Urinary bladder (tissue), 4 donors: ENCODE measurements around the gene RUFY3. TPM values are rescaled to one million over a fixed set of nuclear protein-coding genes. Genes with fewer than 3 reads are reported as not detected.
"Not testable (repeated sequence)": the region's sequence is repeated elsewhere in the genome, so short reads cannot be mapped to it uniquely, and the experiment has no call there.

Source experiments
- DNase-seq: peaks from one replicate; pipeline ENCODE4 v3.0.0-alpha.2; 2015; ENCODE audit errors: extremely low spot score
- H3K27ac ChIP-seq: one replicate; pipeline ENCODE4 v1.5.1; 2013; ENCODE audit warnings: low read depth, mild to moderate bottlenecking, moderate library complexity
- H3K36me3 ChIP-seq: one replicate; pipeline ENCODE4 v1.6.1; 2013; ENCODE audit warnings: mild to moderate bottlenecking, moderate library complexity; ENCODE audit not compliant: insufficient read depth
- H3K4me1 ChIP-seq: one replicate; pipeline ENCODE4 v1.6.1; 2013; ENCODE audit warnings: mild to moderate bottlenecking, moderate library complexity; ENCODE audit not compliant: insufficient read depth
- H3K4me3 ChIP-seq: one replicate; pipeline ENCODE4 v1.5.1; 2013; ENCODE audit warnings: low read depth, low read length
- WGBS: extraction: QIAGEN DNeasy Blood & Tissue Kit; methylation state at CpG from one replicate; pipeline ENCODE4 v1.1.7; 2013; 5-methylcytosine and 5-hydroxymethylcytosine counted together
- polyA plus RNA-seq: library from polyadenylated mRNA; stranded (reverse); fragments of 200-250 nt; gene quantifications from one replicate; pipeline ENCODE4 v1.2.3, GENCODE V29; 2013
- total RNA-seq: library from RNA; depleted of rRNA; stranded (reverse); fragments of >200 nt; gene quantifications from one replicate; pipeline ENCODE4 v1.2.3, GENCODE V29; 2014
- donor health status: healthy with polysubstance abuse.
- donor health status: healthy.

RUFY3 gene
- total RNA-seq (137 TPM), polyA plus RNA-seq (23.6 TPM)

DNA sequence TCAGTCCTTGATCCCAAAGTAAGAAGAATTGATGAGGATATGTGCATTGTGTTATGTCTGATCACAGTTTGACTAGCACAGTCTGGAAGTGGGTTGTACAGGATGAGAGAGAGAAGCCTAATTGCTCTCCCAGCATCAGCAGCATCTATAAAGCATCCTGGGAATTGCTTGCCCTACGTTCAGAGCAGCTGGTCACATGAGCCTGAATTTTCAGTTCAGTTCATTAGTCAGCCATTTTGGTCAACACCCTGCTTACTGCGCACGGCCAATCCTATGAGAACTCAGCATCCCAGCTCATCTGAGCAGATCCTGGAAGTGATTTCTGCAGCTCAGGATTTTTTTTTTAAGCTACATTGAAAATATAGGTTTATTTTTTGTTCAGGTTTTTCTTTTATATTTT is at the start of gene RUFY3:
Gene RUFY3, plus strand, starts transcription at position 218 of the 400 bp plus-strand sequence. CDS start 610 bp downstream, outside the sequence.
- no peaks in the 10 kb centered on the region for H3K4me1 ChIP-seq
- peak within 1 kb of the TSS; percentile 33 for H3K4me3 ChIP-seq
- no peak for DNase-seq
- H3K27ac ChIP-seq = no peak within 1 kb of the TSS
- H3K36me3 ChIP-seq = no peaks in the 10 kb centered on the region
- 24% methylated on average over 3 of the region's 3 CpGs for WGBS

DNA sequence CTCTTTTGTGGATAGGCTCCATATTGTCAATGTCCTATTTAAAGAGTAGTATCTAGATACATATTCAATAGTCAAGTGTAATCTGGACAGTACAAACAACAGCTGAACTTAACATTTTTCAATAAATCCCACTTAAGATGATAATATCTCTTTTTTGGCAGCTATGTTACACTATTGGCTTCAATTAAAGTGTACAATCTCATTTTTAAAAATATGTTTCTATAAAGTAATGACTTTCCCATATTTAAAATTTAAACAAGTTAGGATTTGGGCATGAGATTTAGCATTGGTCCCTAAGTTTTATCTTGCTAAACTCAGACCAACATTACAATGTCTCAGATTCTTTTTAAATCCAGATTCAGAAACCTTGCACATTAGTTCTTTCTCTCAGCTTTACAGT is 47.6 kb upstream of the RUFY3 start:
- Histone ChIP-seq H3K36me3 (no peaks in the 10 kb centered on the region), H3K4me3 (no peak overlapping the region), H3K4me1 (no peaks in the 10 kb centered on the region), H3K27ac (no peak overlapping the region)
- no peak for DNase-seq

- H3K4me1 ChIP-seq = no peaks in the 10 kb centered on the region
- H3K27ac ChIP-seq = no peak overlapping the region
- H3K36me3 ChIP-seq = no peaks in the 10 kb centered on the region
- no peak overlapping the region for H3K4me3 ChIP-seq
- DNase-seq = no peak
- WGBS = 23% methylated on average over 1 of the region's 1 CpG
These were observed 47.0 kb upstream of the RUFY3 start for GRCh38 chr4:70674731-70675130.

- DNase-seq = no peak
- H3K4me1 ChIP-seq = no peaks in the 10 kb centered on the region
- 92% methylated on average over 6 of the region's 6 CpGs for WGBS
- no peak overlapping the region for H3K27ac ChIP-seq
- no peaks in the 10 kb centered on the region for H3K36me3 ChIP-seq
- no peak overlapping the region for H3K4me3 ChIP-seq
These were observed 45.1 kb upstream of the RUFY3 start for GRCh38 chr4:70676554-70677090.

- no peak overlapping the region for H3K4me3 ChIP-seq
- no peaks in the 10 kb centered on the region for H3K36me3 ChIP-seq
- no peak overlapping the region for H3K27ac ChIP-seq
- WGBS = 94% methylated on average over 1 of the region's 1 CpG
- no peak for DNase-seq
- H3K4me1 ChIP-seq = no peaks in the 10 kb centered on the region
These were observed 43.3 kb upstream of the RUFY3 start for GRCh38 chr4:70678383-70678999.

GRCh38 chr4:70680934-70681333 is 40.8 kb upstream of the RUFY3 start:
- Histone ChIP-seq H3K36me3 (no peaks in the 10 kb centered on the region), H3K4me1 (no peaks in the 10 kb centered on the region), H3K27ac (no peak overlapping the region), H3K4me3 (no peak overlapping the region)
- no peak for DNase-seq

DNA sequence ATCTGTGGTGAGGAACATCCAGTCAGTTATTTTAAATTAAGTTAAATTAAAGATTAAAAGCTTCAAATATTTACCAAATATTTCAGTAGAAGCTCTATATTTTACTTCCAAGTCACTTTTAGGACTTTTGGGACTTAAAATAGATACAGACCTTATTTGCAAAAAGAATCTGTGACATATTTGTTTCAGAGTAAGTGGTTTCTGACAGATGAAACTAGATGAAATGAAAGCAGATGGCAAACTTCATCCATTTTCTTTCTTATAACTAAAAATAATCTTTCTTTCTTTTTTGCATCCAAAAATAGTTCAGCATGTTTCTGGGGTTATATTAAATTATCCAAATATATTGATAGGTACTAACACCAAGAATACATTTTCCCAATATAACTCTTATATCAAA is 40.1 kb upstream of the RUFY3 start:
- Histone ChIP-seq H3K4me3 (no peak overlapping the region), H3K36me3 (no peaks in the 10 kb centered on the region), H3K27ac (no peak overlapping the region)

GRCh38 chr4:70682142-70682541 is 39.6 kb upstream of the RUFY3 start:
- 75% methylated on average over 3 of the region's 3 CpGs for WGBS
- not testable (repeated sequence) for H3K4me3 ChIP-seq, DNase-seq, H3K27ac ChIP-seq, H3K36me3 ChIP-seq, H3K4me1 ChIP-seq

More for the DNA sequence above, 40.1 kb upstream of the RUFY3 start:
- no peak for DNase-seq
- no peaks in the 10 kb centered on the region for H3K4me1 ChIP-seq

GRCh38 chr4:70687392-70687791 is 34.4 kb upstream of the RUFY3 start:
- Histone ChIP-seq H3K4me1 (no peaks in the 10 kb centered on the region), H3K36me3 (no peaks in the 10 kb centered on the region), H3K27ac (peak overlapping the region; percentile 97), H3K4me3 (peak overlapping the region; percentile 42)
- WGBS = 65% methylated on average over 13 of the region's 13 CpGs
- DNase-seq = no peak

- Histone ChIP-seq H3K4me3 (peak within 1 kb of the TSS; percentile 71), H3K4me1 (no peaks in the 10 kb centered on the region), H3K36me3 (no peaks in the 10 kb centered on the region), H3K27ac (peak within 1 kb of the TSS; percentile 97)
- DNase-seq = peak; percentile 99
- WGBS = under 1% methylated on average over 70 of the region's 70 CpGs
These were observed 33.7 kb upstream of the RUFY3 start, which contains the start of gene UTP3 for GRCh38 chr4:70687821-70688794. Gene UTP3 (plus strand): TSS chr4:70688532. CDS start chr4:70688678, 146 bp downstream.

DNA sequence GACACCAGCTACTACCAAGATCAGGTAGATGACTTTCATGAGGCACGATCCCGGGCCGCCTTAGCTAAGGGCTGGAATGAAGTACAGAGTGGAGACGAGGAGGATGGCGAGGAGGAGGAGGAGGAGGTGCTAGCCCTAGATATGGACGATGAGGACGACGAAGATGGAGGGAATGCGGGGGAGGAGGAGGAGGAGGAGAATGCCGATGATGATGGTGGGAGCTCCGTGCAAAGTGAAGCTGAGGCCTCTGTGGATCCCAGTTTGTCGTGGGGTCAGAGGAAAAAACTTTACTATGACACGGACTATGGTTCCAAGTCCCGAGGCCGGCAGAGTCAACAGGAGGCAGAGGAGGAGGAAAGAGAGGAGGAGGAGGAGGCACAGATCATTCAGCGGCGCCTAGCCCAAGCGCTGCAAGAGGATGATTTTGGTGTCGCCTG is 33.0 kb upstream of the RUFY3 start:
- H3K27ac ChIP-seq = peak overlapping the region; percentile 63
- DNase-seq = no peak
- 1% methylated on average over 19 of the region's 19 CpGs for WGBS
- H3K4me3 ChIP-seq = peak overlapping the region; percentile 71
- no peaks in the 10 kb centered on the region for H3K36me3 ChIP-seq
- H3K4me1 ChIP-seq = no peaks in the 10 kb centered on the region

- DNase-seq = no peak
- WGBS = 80% methylated on average over 1 of the region's 1 CpG
- H3K27ac ChIP-seq = no peak overlapping the region
These were observed 30.1 kb upstream of the RUFY3 start for GRCh38 chr4:70691661-70692060.

DNA sequence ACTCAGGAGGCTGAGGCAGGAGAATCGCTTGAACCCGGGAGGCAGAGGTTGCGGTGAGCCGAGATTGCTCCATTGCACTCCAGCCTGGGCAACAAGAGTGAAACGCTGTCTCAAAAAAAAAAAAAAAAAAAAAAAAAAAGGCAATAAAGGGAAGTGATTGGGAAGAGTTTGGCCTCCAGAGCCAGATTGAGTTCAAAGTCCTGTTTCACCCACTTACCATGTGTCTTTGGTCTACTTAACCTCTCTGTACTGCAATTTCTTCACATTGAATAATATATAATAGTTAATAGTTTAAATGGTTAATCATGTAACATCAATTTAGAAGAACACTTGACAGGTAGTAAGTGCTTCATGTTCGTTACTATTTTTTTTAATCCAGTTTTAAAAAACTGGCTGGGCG is 27.1 kb upstream of the RUFY3 start:
- not testable (repeated sequence) for H3K27ac ChIP-seq, H3K36me3 ChIP-seq, H3K4me1 ChIP-seq, H3K4me3 ChIP-seq, DNase-seq
- WGBS = 98% methylated on average over 7 of the region's 7 CpGs

More at GRCh38 chr4:70691661-70692060, 30.1 kb upstream of the RUFY3 start:
- H3K4me3 ChIP-seq = no peak overlapping the region
- no peaks in the 10 kb centered on the region for H3K4me1 ChIP-seq
- no peaks in the 10 kb centered on the region for H3K36me3 ChIP-seq

GRCh38 chr4:70698435-70698834 is 23.3 kb upstream of the RUFY3 start:
- DNase-seq, H3K4me3 ChIP-seq, H3K36me3 ChIP-seq, H3K4me1 ChIP-seq, H3K27ac ChIP-seq: not testable (repeated sequence)
- 70% methylated on average over 8 of the region's 8 CpGs for WGBS
